Upper lobe of left lung (tissue), 6 donors: ENCODE results near the gene GPR162. TPM values are rescaled to one million over a fixed set of nuclear protein-coding genes. Genes with fewer than 3 reads are reported as not detected.
A peak's percentile ranks its signal among the peaks of the same experiment; 100 is the strongest.

Experiments used
- ATAC-seq, 2 donors: fragments of 200-7000 bp; cut with Tn5 transposase; one replicate each; pipeline ENCODE4 v1.9.1; 2022; ENCODE audit warnings: mild to moderate bottlenecking in 2 of 2, moderate library complexity in 2 of 2; ENCODE audit not compliant: low FRiP score in 2 of 2
- DNase-seq, 2 donors: peaks; one replicate each; pipeline ENCODE4 v3.0.0-alpha.2; 2019 to 2020
- H3K27ac ChIP-seq, 4 donors: fragments of 200-600 bp; sonication (generic); one replicate each; pipeline ENCODE4 v1.5.1; 2016 to 2019
- H3K27me3 ChIP-seq, 4 donors: fragments of 200-600 bp; sonication (generic); one replicate each; pipeline ENCODE4 v1.5.1; 2017 to 2019
- H3K36me3 ChIP-seq, 4 donors: fragments of 200-600 bp; sonication (generic); one replicate each; pipeline ENCODE4 v1.5.1; 2016 to 2019
- H3K4me1 ChIP-seq, 4 donors: fragments of 200-600 bp; sonication (generic); one replicate each; pipeline ENCODE4 v1.5.1; 2018 to 2019
- H3K4me3 ChIP-seq, 4 donors: fragments of 200-600 bp; sonication (generic); one replicate each; pipeline ENCODE4 v1.5.1; 2017 to 2019; ENCODE audit warnings: mild to moderate bottlenecking in 2 of 4, moderate library complexity in 1 of 4
- H3K9me3 ChIP-seq, 4 donors: fragments of 200-600 bp; sonication (generic); one replicate each; pipeline ENCODE4 v1.5.1; 2018 to 2019
- CTCF ChIP-seq, 6 experiments: fragments of 450-650 bp in 4 of 6; fragments of 200-600 bp in 2 of 6; sonication (generic) in 2 of 6; IDR thresholded peaks; one replicate each; pipeline ENCODE4 v1.5.1; 2016 to 2019; ENCODE audit warnings: antibody characterized with exemption in 6 of 6
- EP300 ChIP-seq, 4 donors: sonication (generic); formaldehyde crosslinking; IDR thresholded peaks; one replicate each; pipeline ENCODE4 v1.5.1; 2017; ENCODE audit warnings: antibody characterized with exemption in 4 of 4, control low read depth in 2 of 4
- POLR2A ChIP-seq, 4 donors: fragments of 450-650 bp; IDR thresholded peaks; one replicate each; pipeline ENCODE4 v1.5.1; 2016 to 2017; ENCODE audit warnings: antibody characterized with exemption in 4 of 4, mild to moderate bottlenecking in 2 of 4
- POLR2AphosphoS5 ChIP-seq, 2 donors: sonication (generic); formaldehyde crosslinking; IDR thresholded peaks; one replicate each; pipeline ENCODE4 v1.5.1; 2017; ENCODE audit warnings: antibody characterized with exemption in 2 of 2
- WGBS, 2 donors: methylation state at CpG; one replicate each; pipeline ENCODE4 v1.1.5; 2017 to 2018; 5-methylcytosine and 5-hydroxymethylcytosine counted together
- total RNA-seq, 6 donors: library from RNA; depleted of rRNA in 4 of 6; stranded (reverse); fragments of >200 nt in 4 of 6; gene quantifications; one replicate each; pipeline versions ENCODE4 v1.1.0 to v1.2.1, GENCODE V29; 2016 to 2021
- donor health status: DM: no; HTN: no; CAD: no; lungs with moderate emphysema.
- donor health status: DM: no; HTN: yes; CAD: no; lungs with severe emphysema.

GPR162 gene
- total RNA-seq, 6 donors from 2014 or later, result 8.1 to 47.1 (median 16.5) TPM

GRCh38 chr12:6829536-6830220 lies 8.1 kb downstream of the GPR162 start:
- Histone ChIP-seq H3K27me3 (peaks cover 0 to 23% (median 7%) of the 10 kb centered on the region in 4 donors), H3K27ac (peak overlapping the region; percentile 42 to 83 (median 64)), H3K4me3 (peak overlapping the region; percentile 33 to 81 (median 72)), H3K4me1 (peaks cover 15 to 34% (median 28%) of the 10 kb centered on the region in 4 donors), H3K36me3 (peaks cover 0 to 10% (median 0%) of the 10 kb centered on the region in 4 donors), H3K9me3 (no peaks in the 10 kb centered on the region)
- no peak for ATAC-seq
- TF ChIP-seq POLR2A (IDR thresholded peaks at IDR 0.05) (no peak), CTCF (IDR thresholded peaks at IDR 0.05) (no peak)
- 57 to 78% methylated on average over 17 to 19 of the region's 19 CpGs for WGBS, 2 donors
- DNase-seq, result no peak

DNA sequence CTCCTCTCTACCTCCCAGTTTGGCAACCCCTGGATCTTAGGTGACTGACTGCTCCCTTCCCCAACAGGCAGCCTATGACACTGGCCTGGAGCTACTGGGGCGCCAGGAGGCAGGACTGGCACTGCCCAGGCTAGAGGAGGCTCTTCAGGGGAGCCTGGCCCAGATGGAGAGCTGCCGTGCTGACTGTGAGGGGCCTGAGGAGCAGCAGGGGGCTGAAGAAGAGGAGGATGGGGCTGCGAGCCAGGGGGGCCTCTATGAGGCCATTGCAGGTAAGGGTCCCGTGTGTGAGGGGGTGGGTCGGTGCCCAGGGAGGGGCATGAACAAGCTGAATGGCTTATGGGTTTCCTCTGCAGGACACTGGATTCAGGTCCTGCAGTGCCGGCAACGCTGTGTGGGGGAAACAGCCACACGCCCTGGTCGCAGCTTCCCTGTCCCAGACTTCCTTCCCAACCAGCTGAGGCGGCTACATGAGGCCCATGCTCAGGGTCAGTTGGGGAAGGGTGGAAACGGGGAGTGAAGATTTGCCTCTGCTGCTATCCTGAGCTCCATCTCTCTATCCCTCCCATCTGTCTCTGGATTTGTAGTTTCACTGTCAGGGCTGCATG lies 8.8 kb downstream of the GPR162 start:
- TF ChIP-seq EP300 (IDR thresholded peaks at IDR 0.05), result no peak
- no peak for TF ChIP-seq POLR2AphosphoS5 (IDR thresholded peaks at IDR 0.05)
- TF ChIP-seq POLR2A (IDR thresholded peaks at IDR 0.05), result no peak
- no peak for TF ChIP-seq CTCF (IDR thresholded peaks at IDR 0.05)
- H3K27ac ChIP-seq, result no peak overlapping the region
- H3K4me3 ChIP-seq, result no peak overlapping the region
- peaks cover 0 to 23% (median 5%) of the 10 kb centered on the region in 4 donors for H3K27me3 ChIP-seq
- 74 to 90% methylated on average over 5 to 11 of the region's 11 CpGs for WGBS, 2 donors
- DNase-seq, result no peak
- no peaks in the 10 kb centered on the region for H3K9me3 ChIP-seq
- peaks cover 0 to 10% (median 0%) of the 10 kb centered on the region in 4 donors for H3K36me3 ChIP-seq
- no peak for ATAC-seq
- peaks cover 15 to 31% (median 25%) of the 10 kb centered on the region in 4 donors for H3K4me1 ChIP-seq

- ATAC-seq (no peak), DNase-seq (no peak)
- no peak for TF ChIP-seq EP300 (IDR thresholded peaks at IDR 0.05)
- no peak for TF ChIP-seq CTCF (IDR thresholded peaks at IDR 0.05)
- TF ChIP-seq POLR2A (IDR thresholded peaks at IDR 0.05), result no peak
- no peak for TF ChIP-seq POLR2AphosphoS5 (IDR thresholded peaks at IDR 0.05)
- Histone ChIP-seq H3K36me3 (peaks cover 0 to 10% (median 0%) of the 10 kb centered on the region in 4 donors), H3K27ac (no peak overlapping the region), H3K27me3 (peaks cover 0 to 23% (median 5%) of the 10 kb centered on the region in 4 donors), H3K4me1 (peaks cover 15 to 30% (median 24%) of the 10 kb centered on the region in 4 donors), H3K9me3 (no peaks in the 10 kb centered on the region), H3K4me3 (no peak overlapping the region)
- 91 to 94% methylated on average over 6 of the region's 6 CpGs for WGBS, 2 donors
These were observed 9.4 kb downstream of the GPR162 start for GRCh38 chr12:6830999-6831398.

- H3K4me1 ChIP-seq, result peaks cover 15 to 30% (median 24%) of the 10 kb centered on the region in 4 donors
- no peak overlapping the region for H3K27ac ChIP-seq
- no peak for ATAC-seq
- peaks cover 0 to 21% (median 3%) of the 10 kb centered on the region in 4 donors for H3K27me3 ChIP-seq
- TF ChIP-seq POLR2A (IDR thresholded peaks at IDR 0.05) (no peak), POLR2AphosphoS5 (IDR thresholded peaks at IDR 0.05) (no peak), CTCF (IDR thresholded peaks at IDR 0.05) (no peak), EP300 (IDR thresholded peaks at IDR 0.05) (no peak)
- no peak overlapping the region for H3K4me3 ChIP-seq
- WGBS, 2 donors, result 87 to 92% methylated on average over 10 to 12 of the region's 12 CpGs
- H3K36me3 ChIP-seq, result peaks cover 0 to 10% (median 0%) of the 10 kb centered on the region in 4 donors
- H3K9me3 ChIP-seq, result no peaks in the 10 kb centered on the region
- no peak for DNase-seq
These were observed 9.9 kb downstream of the GPR162 start for GRCh38 chr12:6831450-6831995.
